Measurements from ENCODE around the gene TMEFF1. TPM values are rescaled to one million over a fixed set of nuclear protein-coding genes. Genes with fewer than 3 reads are reported as not detected.
A peak's percentile ranks its signal among the peaks of the same experiment; 100 is the strongest.

The TMEFF1 gene
- total RNA-seq, 1 donor from 2014 or later = 14.8 TPM

GRCh38 chr9:100581661-100582060, 108.7 kb downstream of the TMEFF1 start:
- FAIRE-seq = no peak
- H3K9ac ChIP-seq (ENCODE audit: low read length) = no peak overlapping the region
- peaks cover 14% of the 10 kb centered on the region for H3K4me1 ChIP-seq (ENCODE audit: insufficient read depth, low read length)
- no peaks in the 10 kb centered on the region for H3K9me3 ChIP-seq (ENCODE audit: insufficient read depth, low read depth, low read length)
- H3K36me3 Mint-ChIP-seq (ENCODE audit: low read depth, unreplicated experiment) = no peaks in the 10 kb centered on the region
- no peaks in the 10 kb centered on the region for H3K27me3 Mint-ChIP-seq (ENCODE audit: low read depth, unreplicated experiment)
- no peak overlapping the region for H3K4me2 ChIP-seq (ENCODE audit: low read length)
- H4K20me1 ChIP-seq (ENCODE audit: insufficient read depth, low read length) = no peaks in the 10 kb centered on the region
- no peak overlapping the region for H2AFZ ChIP-seq (ENCODE audit: low read depth, low read length)
- H3K27me3 ChIP-seq (ENCODE audit: insufficient read depth, low read length) = no peaks in the 10 kb centered on the region
- peaks cover 34% of the 10 kb centered on the region for H3K4me1 Mint-ChIP-seq (ENCODE audit: low read depth, unreplicated experiment)
- no peak overlapping the region for H3K27ac Mint-ChIP-seq (ENCODE audit: unreplicated experiment)
- H3K79me2 ChIP-seq (ENCODE audit: insufficient read depth, low read length) = no peaks in the 10 kb centered on the region
- no peak for TF ChIP-seq CTCF (IDR thresholded peaks at IDR 0.05; ENCODE audit: insufficient read depth, low read depth, low read length)
- TF ChIP-seq EZH2 (IDR thresholded peaks at IDR 0.05; ENCODE audit: insufficient read depth, low read length) = no peak
- no peak overlapping the region for H3K4me3 Mint-ChIP-seq (ENCODE audit: unreplicated experiment)
- no peaks in the 10 kb centered on the region for H3K9me3 Mint-ChIP-seq (ENCODE audit: unreplicated experiment)
- H3K36me3 ChIP-seq (ENCODE audit: insufficient read depth, low read length) = no peaks in the 10 kb centered on the region
- no peak overlapping the region for H3K4me3 ChIP-seq (ENCODE audit: insufficient read depth, low read depth, low read length)
- peak; percentile 34 for DNase-seq (ENCODE audit: low read depth)
- H3K27ac ChIP-seq (ENCODE audit: low read depth, low read length) = no peak overlapping the region

- Histone ChIP-seq H3K36me3 (ENCODE audit: insufficient read depth, low read length) (no peaks in the 10 kb centered on the region), H3K9ac (ENCODE audit: low read length) (no peak overlapping the region), H3K27ac (ENCODE audit: low read depth, low read length) (no peak overlapping the region), H3K79me2 (ENCODE audit: insufficient read depth, low read length) (no peaks in the 10 kb centered on the region), H4K20me1 (ENCODE audit: insufficient read depth, low read length) (no peaks in the 10 kb centered on the region), H3K4me3 (ENCODE audit: insufficient read depth, low read depth, low read length) (no peak overlapping the region), H3K27me3 (ENCODE audit: insufficient read depth, low read length) (no peaks in the 10 kb centered on the region), H2AFZ (ENCODE audit: low read depth, low read length) (no peak overlapping the region), H3K4me2 (ENCODE audit: low read length) (no peak overlapping the region), H3K4me1 (ENCODE audit: insufficient read depth, low read length) (peaks cover 23% of the 10 kb centered on the region), H3K9me3 (ENCODE audit: insufficient read depth, low read depth, low read length) (no peaks in the 10 kb centered on the region)
- Mint-ChIP-seq H3K4me3 (ENCODE audit: unreplicated experiment) (no peak overlapping the region), H3K36me3 (ENCODE audit: low read depth, unreplicated experiment) (peaks cover 2% of the 10 kb centered on the region), H3K27ac (ENCODE audit: unreplicated experiment) (no peak overlapping the region), H3K27me3 (ENCODE audit: low read depth, unreplicated experiment) (no peaks in the 10 kb centered on the region), H3K9me3 (ENCODE audit: unreplicated experiment) (no peaks in the 10 kb centered on the region), H3K4me1 (ENCODE audit: low read depth, unreplicated experiment) (peaks cover 26% of the 10 kb centered on the region)
- FAIRE-seq = no peak
- no peak for DNase-seq (ENCODE audit: low read depth)
- TF ChIP-seq CTCF (IDR thresholded peaks at IDR 0.05; ENCODE audit: insufficient read depth, low read depth, low read length) (no peak), EZH2 (IDR thresholded peaks at IDR 0.05; ENCODE audit: insufficient read depth, low read length) (no peak)
Measured at GRCh38 chr9:100583014-100583802, 110.3 kb downstream of the TMEFF1 start.

- Mint-ChIP-seq H3K27ac (ENCODE audit: unreplicated experiment) (no peak overlapping the region), H3K9me3 (ENCODE audit: unreplicated experiment) (no peaks in the 10 kb centered on the region), H3K27me3 (ENCODE audit: low read depth, unreplicated experiment) (no peaks in the 10 kb centered on the region), H3K36me3 (ENCODE audit: low read depth, unreplicated experiment) (peaks cover 2% of the 10 kb centered on the region), H3K4me1 (ENCODE audit: low read depth, unreplicated experiment) (peaks cover 23% of the 10 kb centered on the region), H3K4me3 (ENCODE audit: unreplicated experiment) (no peak overlapping the region)
- Histone ChIP-seq H3K9me3 (ENCODE audit: insufficient read depth, low read depth, low read length) (no peaks in the 10 kb centered on the region), H3K4me1 (ENCODE audit: insufficient read depth, low read length) (peaks cover 27% of the 10 kb centered on the region), H2AFZ (ENCODE audit: low read depth, low read length) (no peak overlapping the region), H3K4me2 (ENCODE audit: low read length) (no peak overlapping the region), H3K27ac (ENCODE audit: low read depth, low read length) (no peak overlapping the region), H3K9ac (ENCODE audit: low read length) (no peak overlapping the region), H4K20me1 (ENCODE audit: insufficient read depth, low read length) (no peaks in the 10 kb centered on the region), H3K27me3 (ENCODE audit: insufficient read depth, low read length) (no peaks in the 10 kb centered on the region), H3K4me3 (ENCODE audit: insufficient read depth, low read depth, low read length) (no peak overlapping the region), H3K79me2 (ENCODE audit: insufficient read depth, low read length) (no peaks in the 10 kb centered on the region), H3K36me3 (ENCODE audit: insufficient read depth, low read length) (no peaks in the 10 kb centered on the region)
- no peak for TF ChIP-seq EZH2 (IDR thresholded peaks at IDR 0.05; ENCODE audit: insufficient read depth, low read length)
- TF ChIP-seq CTCF (IDR thresholded peaks at IDR 0.05; ENCODE audit: insufficient read depth, low read depth, low read length) = no peak
- no peak for DNase-seq (ENCODE audit: low read depth)
- no peak for FAIRE-seq
Measured at GRCh38 chr9:100584951-100585350, 112.0 kb downstream of the TMEFF1 start.

All from astrocyte (in vitro differentiated cells and primary cell).